ENCODE data around the gene ZMAT5. TPM values are rescaled to one million over a fixed set of nuclear protein-coding genes. Genes with fewer than 3 reads are reported as not detected.

Gene ZMAT5
- total and polyA plus RNA-seq, 2 of the 13 experiments (the other 11 are each of a cell fraction or from before 2014, with no cell fraction given) = 20.7 to 27.8 TPM

DNA sequence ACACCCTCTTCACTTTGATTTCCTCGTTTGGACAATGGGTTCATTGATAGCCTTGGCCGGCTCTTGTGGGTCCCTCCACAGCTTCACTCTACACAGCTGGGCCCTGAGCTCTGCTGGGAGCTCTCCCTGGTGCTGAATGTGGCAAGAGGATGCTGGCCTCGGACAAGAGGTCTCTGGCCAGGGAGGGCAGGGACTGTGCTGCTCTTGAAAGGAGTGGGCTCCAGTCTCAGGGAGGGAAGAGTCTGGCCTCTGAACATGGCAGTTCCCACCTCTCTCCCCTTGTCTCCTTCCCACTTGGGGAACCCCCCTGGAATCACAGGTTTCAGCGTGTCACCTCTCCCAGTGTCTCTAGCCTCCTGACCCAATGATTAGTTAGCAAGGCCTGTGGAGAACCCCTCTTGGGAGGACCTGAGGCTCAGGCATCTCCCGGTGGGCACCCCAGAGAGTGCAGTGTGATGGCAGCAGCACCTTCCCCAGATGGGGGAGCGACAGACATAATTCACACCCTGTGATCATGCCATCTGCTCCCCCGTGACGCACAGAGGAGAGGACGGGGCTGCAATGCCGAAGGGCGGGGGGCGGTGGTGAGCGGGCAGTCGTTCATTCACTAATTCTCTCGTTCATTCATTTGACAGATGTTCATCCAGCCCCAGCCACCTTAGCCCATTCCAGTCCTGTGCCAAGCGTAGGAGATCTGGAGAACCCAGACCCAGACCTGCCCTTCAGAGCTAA is 49.8 kb downstream of the ZMAT5 start (continued):
- TF ChIP-seq MYPOP (CRISPR knock-in tag; IDR thresholded peaks at IDR 0.05) (peak; percentile 81), ZNF883 (CRISPR knock-in tag; IDR thresholded peaks at IDR 0.05; ENCODE audit: not compliant biosample characterization) (peak; percentile 81), ZNF768 (CRISPR knock-in tag; IDR thresholded peaks at IDR 0.05) (0 out of 2 replicates have a peak, but pooled peaks have one; percentile 23), ZNF468 (CRISPR knock-in tag; IDR thresholded peaks at IDR 0.05) (no peak), ATF2 (CRISPR knock-in tag; IDR thresholded peaks at IDR 0.05) (peak; percentile 88), ISX (CRISPR knock-in tag; conservative IDR thresholded peaks at IDR 0.05) (peak; percentile 78; the same call in 1 of the 2 replicates), ZNF619 (CRISPR knock-in tag; IDR thresholded peaks at IDR 0.05) (no peak), RELA (CRISPR knock-in tag; IDR thresholded peaks at IDR 0.05) (0 out of 2 replicates have a peak, but pooled peaks have one; percentile 59), PRDM4 (CRISPR knock-in tag; IDR thresholded peaks at IDR 0.05; ENCODE audit: borderline replicate concordance) (peak; percentile 91; the same call in 1 of the 2 replicates), SMAD1 (CRISPR knock-in tag; IDR thresholded peaks at IDR 0.05; ENCODE audit: borderline replicate concordance, low read depth) (no peak), ZNF282 (IDR thresholded peaks at IDR 0.05; ENCODE audit: partially characterized antibody) (no peak), ZNF781 (CRISPR knock-in tag; IDR thresholded peaks at IDR 0.05; ENCODE audit: borderline replicate concordance, not compliant biosample characterization) (peak; percentile 93), ZNF329 (CRISPR knock-in tag; IDR thresholded peaks at IDR 0.05; ENCODE audit: low read depth) (no peak; the same call in 1 of the 2 replicates), ZNF570 (CRISPR knock-in tag; IDR thresholded peaks at IDR 0.05; ENCODE audit: borderline replicate concordance) (0 out of 2 replicates have a peak, but pooled peaks have one; percentile 54)
- TF ChIP-seq, protein P1, sequence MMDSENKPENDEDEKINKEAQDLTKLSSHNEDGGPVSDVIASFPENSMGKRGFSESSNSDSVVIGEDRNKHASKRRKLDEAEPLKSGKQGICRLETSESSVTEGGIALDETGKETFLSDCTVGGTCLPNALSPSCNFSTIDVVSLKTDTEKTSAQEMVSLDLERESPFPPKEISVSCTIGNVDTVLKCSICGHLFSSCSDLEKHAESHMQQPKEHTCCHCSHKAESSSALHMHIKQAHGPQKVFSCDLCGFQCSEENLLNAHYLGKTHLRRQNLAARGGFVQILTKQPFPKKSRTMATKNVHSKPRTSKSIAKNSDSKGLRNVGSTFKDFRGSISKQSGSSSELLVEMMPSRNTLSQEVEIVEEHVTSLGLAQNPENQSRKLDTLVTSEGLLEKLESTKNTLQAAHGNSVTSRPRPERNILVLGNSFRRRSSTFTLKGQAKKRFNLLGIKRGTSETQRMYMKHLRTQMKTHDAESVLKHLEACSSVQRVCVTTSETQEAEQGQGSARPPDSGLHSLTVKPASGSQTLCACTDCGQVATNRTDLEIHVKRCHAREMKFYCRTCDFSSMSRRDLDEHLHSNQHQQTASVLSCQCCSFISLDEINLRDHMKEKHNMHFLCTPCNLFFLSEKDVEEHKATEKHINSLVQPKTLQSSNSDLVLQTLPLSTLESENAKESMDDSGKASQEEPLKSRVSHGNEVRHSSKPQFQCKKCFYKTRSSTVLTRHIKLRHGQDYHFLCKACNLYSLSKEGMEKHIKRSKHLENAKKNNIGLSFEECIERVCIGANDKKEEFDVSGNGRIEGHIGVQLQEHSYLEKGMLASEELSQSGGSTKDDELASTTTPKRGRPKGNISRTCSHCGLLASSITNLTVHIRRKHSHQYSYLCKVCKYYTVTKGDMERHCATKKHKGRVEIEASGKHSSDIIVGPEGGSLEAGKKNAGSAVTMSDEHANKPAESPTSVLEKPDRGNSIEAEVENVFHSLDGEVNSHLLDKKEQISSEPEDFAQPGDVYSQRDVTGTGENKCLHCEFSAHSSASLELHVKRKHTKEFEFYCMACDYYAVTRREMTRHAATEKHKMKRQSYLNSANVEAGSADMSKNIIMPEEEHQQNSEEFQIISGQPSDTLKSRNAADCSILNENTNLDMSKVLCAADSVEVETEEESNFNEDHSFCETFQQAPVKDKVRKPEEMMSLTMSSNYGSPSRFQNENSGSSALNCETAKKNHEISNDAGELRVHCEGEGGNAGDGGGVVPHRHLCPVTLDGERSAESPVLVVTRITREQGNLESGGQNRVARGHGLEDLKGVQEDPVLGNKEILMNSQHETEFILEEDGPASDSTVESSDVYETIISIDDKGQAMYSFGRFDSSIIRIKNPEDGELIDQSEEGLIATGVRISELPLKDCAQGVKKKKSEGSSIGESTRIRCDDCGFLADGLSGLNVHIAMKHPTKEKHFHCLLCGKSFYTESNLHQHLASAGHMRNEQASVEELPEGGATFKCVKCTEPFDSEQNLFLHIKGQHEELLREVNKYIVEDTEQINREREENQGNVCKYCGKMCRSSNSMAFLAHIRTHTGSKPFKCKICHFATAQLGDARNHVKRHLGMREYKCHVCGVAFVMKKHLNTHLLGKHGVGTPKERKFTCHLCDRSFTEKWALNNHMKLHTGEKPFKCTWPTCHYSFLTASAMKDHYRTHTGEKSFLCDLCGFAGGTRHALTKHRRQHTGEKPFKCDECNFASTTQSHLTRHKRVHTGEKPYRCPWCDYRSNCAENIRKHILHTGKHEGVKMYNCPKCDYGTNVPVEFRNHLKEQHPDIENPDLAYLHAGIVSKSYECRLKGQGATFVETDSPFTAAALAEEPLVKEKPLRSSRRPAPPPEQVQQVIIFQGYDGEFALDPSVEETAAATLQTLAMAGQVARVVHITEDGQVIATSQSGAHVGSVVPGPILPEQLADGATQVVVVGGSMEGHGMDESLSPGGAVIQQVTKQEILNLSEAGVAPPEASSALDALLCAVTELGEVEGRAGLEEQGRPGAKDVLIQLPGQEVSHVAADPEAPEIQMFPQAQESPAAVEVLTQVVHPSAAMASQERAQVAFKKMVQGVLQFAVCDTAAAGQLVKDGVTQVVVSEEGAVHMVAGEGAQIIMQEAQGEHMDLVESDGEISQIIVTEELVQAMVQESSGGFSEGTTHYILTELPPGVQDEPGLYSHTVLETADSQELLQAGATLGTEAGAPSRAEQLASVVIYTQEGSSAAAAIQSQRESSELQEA (CRISPR knock-in tag; IDR thresholded peaks at IDR 0.05; ENCODE audit: not compliant biosample characterization) = no peak
